Measurements from ENCODE around the gene LPCAT3.
A peak's percentile ranks its signal among the peaks of the same experiment; 100 is the strongest.

The LPCAT3 gene

GRCh38 chr12:6937481-6938352 lies 80.6 kb downstream of the LPCAT3 start:
- H3K4me3 ChIP-seq (ENCODE audit: low read depth, low read length): peak overlapping the region; percentile 94
- DNase-seq (ENCODE audit: low read depth): peak; percentile 98
- peak; percentile 97 for TF ChIP-seq CTCF (IDR thresholded peaks at IDR 0.05; ENCODE audit: insufficient read depth, low read depth, low read length, missing control alignments)

GRCh38 chr12:6936636-6937480 lies 81.4 kb downstream of the LPCAT3 start:
- TF ChIP-seq CTCF (IDR thresholded peaks at IDR 0.05; ENCODE audit: insufficient read depth, low read depth, low read length, missing control alignments): peak; percentile 8
- H3K4me3 ChIP-seq (ENCODE audit: low read depth, low read length): peak overlapping the region; percentile 94
- DNase-seq (ENCODE audit: low read depth): peak; percentile 73

GRCh38 chr12:6936194-6936635 lies 82.1 kb downstream of the LPCAT3 start:
- peak overlapping the region; percentile 94 for H3K4me3 ChIP-seq (ENCODE audit: low read depth, low read length)
- no peak for TF ChIP-seq CTCF (IDR thresholded peaks at IDR 0.05; ENCODE audit: insufficient read depth, low read depth, low read length, missing control alignments)
- no peak for DNase-seq (ENCODE audit: low read depth)

- H3K4me3 ChIP-seq (ENCODE audit: low read depth, low read length): no peak overlapping the region; the same call in 1 of the 2 replicates
- TF ChIP-seq CTCF (IDR thresholded peaks at IDR 0.05; ENCODE audit: insufficient read depth, low read depth, low read length, missing control alignments): no peak
- DNase-seq (ENCODE audit: low read depth): no peak
These were observed 82.7 kb downstream of the LPCAT3 start for GRCh38 chr12:6935371-6936193.

- no peak overlapping the region for H3K4me3 ChIP-seq (ENCODE audit: low read depth, low read length)
- TF ChIP-seq CTCF (IDR thresholded peaks at IDR 0.05; ENCODE audit: insufficient read depth, low read depth, low read length, missing control alignments): no peak
- DNase-seq (ENCODE audit: low read depth): no peak
These were observed 84.2 kb downstream of the LPCAT3 start for GRCh38 chr12:6934110-6934509.

- no peak for DNase-seq (ENCODE audit: low read depth)
- TF ChIP-seq CTCF (IDR thresholded peaks at IDR 0.05; ENCODE audit: insufficient read depth, low read depth, low read length, missing control alignments): no peak
- no peak overlapping the region for H3K4me3 ChIP-seq (ENCODE audit: low read depth, low read length)
These were observed 85.5 kb downstream of the LPCAT3 start for GRCh38 chr12:6932766-6933165.

Data from GM12865 (cell line).